ENCODE results near the gene RNF148.
A peak's percentile ranks its signal among the peaks of the same experiment; 100 is the strongest.
"Not testable (repeated sequence)": the region's sequence is repeated elsewhere in the genome, so short reads cannot be mapped to it uniquely, and the experiment has no call there.

Gene RNF148

GRCh38 chr7:122689346-122690109 lies 13.2 kb downstream of the RNF148 start:
- no peak for DNase-seq

- DNase-seq, result no peak
Observed at GRCh38 chr7:122688400-122688998, 14.2 kb downstream of the RNF148 start.

- no peak for DNase-seq
Observed at GRCh38 chr7:122686360-122686878, 16.3 kb downstream of the RNF148 start.

GRCh38 chr7:122684504-122684903 lies 18.2 kb downstream of the RNF148 start:
- DNase-seq, result no peak

- no peak for DNase-seq
Observed at GRCh38 chr7:122682815-122683550, 19.7 kb downstream of the RNF148 start.

GRCh38 chr7:122681186-122681585 lies 21.5 kb downstream of the RNF148 start:
- DNase-seq, result not testable (repeated sequence)

- DNase-seq, result no peak
Observed at GRCh38 chr7:122679813-122680212, 22.9 kb downstream of the RNF148 start.

- DNase-seq, result not testable (repeated sequence)
Observed at GRCh38 chr7:122679269-122679709, 23.4 kb downstream of the RNF148 start.

GRCh38 chr7:122677149-122677548 lies 25.6 kb downstream of the RNF148 start:
- DNase-seq, result no peak

- DNase-seq, result no peak
Observed at GRCh38 chr7:122676466-122676865, 26.3 kb downstream of the RNF148 start.

GRCh38 chr7:122675621-122676020 lies 27.1 kb downstream of the RNF148 start:
- no peak for DNase-seq

- no peak for DNase-seq
Observed at GRCh38 chr7:122675011-122675410, 27.7 kb downstream of the RNF148 start.

GRCh38 chr7:122674502-122674901 lies 28.2 kb downstream of the RNF148 start:
- DNase-seq, result peak; percentile 17

- no peak for DNase-seq
Observed at GRCh38 chr7:122673951-122674350, 28.8 kb downstream of the RNF148 start.

- DNase-seq, result no peak
Observed at GRCh38 chr7:122672536-122672935, 30.2 kb downstream of the RNF148 start.

GRCh38 chr7:122663733-122664132 lies 39.0 kb downstream of the RNF148 start:
- no peak for DNase-seq

GRCh38 chr7:122658856-122659255 lies 43.9 kb downstream of the RNF148 start:
- DNase-seq, result no peak

- DNase-seq, result no peak
Observed at GRCh38 chr7:122653685-122654084, 49.0 kb downstream of the RNF148 start.

GRCh38 chr7:122652876-122653275 lies 49.8 kb downstream of the RNF148 start:
- no peak for DNase-seq

All from OCI-M1 (cell line).